ENCODE measurements around the gene PDX1.

DNA sequence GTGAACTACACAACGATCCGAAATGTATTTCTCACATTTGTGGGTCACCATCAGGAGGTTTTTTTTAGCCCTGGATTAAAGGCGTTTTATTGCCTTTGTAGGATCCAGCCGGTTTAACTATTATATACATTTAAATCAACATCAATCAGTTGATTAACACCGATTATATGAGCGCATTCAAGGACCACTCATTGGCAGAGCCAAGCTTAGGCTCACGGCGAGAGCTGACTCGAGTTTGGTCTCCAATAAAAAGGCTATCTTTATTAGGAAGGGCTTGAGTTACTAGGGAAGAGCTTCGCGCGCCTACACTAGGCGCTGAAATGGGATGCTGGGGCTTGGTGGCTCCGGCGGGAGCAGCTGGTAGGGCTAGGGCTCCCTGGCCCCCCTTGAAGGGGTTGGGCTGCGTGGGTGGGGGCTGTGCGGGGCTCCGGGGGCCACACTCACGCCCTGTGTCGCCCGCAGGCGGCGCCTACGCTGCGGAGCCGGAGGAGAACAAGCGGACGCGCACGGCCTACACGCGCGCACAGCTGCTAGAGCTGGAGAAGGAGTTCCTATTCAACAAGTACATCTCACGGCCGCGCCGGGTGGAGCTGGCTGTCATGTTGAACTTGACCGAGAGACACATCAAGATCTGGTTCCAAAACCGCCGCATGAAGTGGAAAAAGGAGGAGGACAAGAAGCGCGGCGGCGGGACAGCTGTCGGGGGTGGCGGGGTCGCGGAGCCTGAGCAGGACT, 4.2 kb downstream of the PDX1 start:
- TF ChIP-seq, protein P1, sequence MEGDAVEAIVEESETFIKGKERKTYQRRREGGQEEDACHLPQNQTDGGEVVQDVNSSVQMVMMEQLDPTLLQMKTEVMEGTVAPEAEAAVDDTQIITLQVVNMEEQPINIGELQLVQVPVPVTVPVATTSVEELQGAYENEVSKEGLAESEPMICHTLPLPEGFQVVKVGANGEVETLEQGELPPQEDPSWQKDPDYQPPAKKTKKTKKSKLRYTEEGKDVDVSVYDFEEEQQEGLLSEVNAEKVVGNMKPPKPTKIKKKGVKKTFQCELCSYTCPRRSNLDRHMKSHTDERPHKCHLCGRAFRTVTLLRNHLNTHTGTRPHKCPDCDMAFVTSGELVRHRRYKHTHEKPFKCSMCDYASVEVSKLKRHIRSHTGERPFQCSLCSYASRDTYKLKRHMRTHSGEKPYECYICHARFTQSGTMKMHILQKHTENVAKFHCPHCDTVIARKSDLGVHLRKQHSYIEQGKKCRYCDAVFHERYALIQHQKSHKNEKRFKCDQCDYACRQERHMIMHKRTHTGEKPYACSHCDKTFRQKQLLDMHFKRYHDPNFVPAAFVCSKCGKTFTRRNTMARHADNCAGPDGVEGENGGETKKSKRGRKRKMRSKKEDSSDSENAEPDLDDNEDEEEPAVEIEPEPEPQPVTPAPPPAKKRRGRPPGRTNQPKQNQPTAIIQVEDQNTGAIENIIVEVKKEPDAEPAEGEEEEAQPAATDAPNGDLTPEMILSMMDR (IDR thresholded peaks at IDR 0.05): no peak
- no peak for TF ChIP-seq POLR2AphosphoS5 (IDR thresholded peaks at IDR 0.05; ENCODE audit: low read depth, low read length)
